ENCODE measurements around the gene LIN28A.

GRCh38 chr1:26373281-26373680 is 37.3 kb upstream of the LIN28A start:
- TF ChIP-seq CTCF (IDR thresholded peaks at IDR 0.05; ENCODE audit: low read length) (no peak), EZH2phosphoT487 (IDR thresholded peaks at IDR 0.05; ENCODE audit: low read length) (no peak)

All from MM.1S (cell line).